ENCODE measurements around the gene SNUPN.
"Not testable (repeated sequence)": the region's sequence is repeated elsewhere in the genome, so short reads cannot be mapped to it uniquely, and the experiment has no call there.

The SNUPN gene

DNA sequence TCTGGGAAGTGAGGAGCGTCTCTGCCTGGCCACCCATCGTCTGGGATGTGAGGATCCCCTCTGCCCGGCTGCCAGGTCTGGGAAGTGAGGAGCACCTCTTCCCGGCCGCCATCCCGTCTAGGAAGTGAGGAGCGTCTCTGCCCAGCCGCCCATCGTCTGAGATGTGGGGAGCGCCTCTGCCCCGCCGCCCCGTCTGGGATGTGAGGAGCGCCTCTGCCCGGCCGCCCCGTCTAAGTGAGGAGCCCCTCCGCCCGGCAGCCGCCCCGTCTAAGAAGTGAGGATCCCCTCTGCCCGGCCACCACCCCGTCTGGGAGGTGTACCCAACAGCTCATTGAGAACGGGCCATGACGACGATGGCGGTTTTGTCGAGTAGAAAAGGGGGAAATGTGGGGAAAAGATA is 66.6 kb downstream of the SNUPN start:
- in situ Hi-C loops (cut with MboI; ENCODE audit: low pct_unique_long_range_greater_than_20kb, low sequenced_read_pairs); DNase-seq: not testable (repeated sequence)

DNA sequence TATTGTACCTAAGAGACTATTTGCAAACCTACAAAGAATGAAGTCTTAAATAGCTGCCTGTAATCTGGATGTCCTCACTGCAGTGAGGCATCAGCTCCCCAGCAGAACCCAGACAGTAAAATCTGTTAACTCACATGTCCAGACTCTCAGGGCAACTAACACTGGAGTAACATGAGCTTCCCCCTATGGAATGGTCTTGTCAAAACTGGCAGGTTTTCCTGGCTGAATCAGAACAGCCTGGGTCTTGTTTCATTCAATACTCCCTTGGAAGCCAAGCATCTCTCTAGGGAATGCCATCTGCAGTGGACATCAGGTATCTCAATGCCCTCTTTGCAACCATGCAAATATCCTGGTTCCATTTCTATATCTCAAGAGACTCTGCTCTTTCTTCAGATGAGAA is 70.8 kb downstream of the SNUPN start:
- no peak for DNase-seq
- in situ Hi-C loops (cut with MboI; ENCODE audit: low pct_unique_long_range_greater_than_20kb, low sequenced_read_pairs), result no loop called here

DNA sequence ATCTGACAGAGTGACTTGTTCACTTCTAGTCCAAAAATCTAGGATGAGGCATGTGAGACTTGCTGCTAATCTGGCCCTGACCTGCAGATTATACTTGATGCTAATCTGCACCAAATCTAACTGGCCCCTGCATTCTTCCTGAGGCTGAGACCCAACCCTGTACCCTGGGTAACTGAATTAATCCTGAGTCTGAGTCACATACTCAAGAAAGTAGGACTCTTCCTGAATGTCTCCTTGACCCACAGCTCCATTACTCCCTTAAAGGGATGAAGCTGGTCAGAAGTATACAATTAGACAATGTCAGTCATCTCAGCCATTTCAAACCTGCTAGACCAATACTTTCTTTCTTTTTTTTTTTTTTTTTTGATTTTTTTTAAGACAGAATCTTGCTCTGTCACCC is 71.9 kb downstream of the SNUPN start:
- DNase-seq, result no peak
- in situ Hi-C loops (cut with MboI; ENCODE audit: low pct_unique_long_range_greater_than_20kb, low sequenced_read_pairs), result no loop called here

DNA sequence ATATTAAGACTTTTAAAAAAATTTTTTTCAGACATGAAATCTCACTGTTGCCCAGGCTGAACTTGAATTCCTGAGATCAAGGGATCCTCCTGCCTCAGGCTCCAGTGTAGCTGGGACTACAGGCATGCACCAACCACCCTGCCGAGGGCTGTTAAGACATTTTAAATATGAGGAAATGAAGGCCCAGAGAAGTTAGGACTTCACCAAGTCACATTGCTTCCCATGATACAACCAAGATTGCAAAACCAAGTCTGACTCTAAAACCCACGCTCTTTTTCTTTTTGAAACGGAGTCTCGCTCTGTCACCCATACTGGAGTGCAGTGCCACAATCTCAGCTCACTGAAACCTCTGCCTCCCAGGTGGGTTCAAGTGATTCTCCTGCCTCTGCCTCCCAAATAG is 74.4 kb downstream of the SNUPN start:
- no peak for DNase-seq
- in situ Hi-C loops (cut with MboI; ENCODE audit: low pct_unique_long_range_greater_than_20kb, low sequenced_read_pairs), result no loop called here

Measured in KBM-7 (cell line).